SH-SY5Y (cell line): Measurements from ENCODE around the gene AHI1.

Experiments
- GATA2 ChIP-seq: IDR thresholded peaks from 2 replicates; pipeline ENCODE4 v1.6.1; 2011; ENCODE audit warnings: mild to moderate bottlenecking, low read depth, low read length
- GATA3 ChIP-seq: IDR thresholded peaks from 2 replicates; pipeline ENCODE4 v1.6.1; 2011; ENCODE audit warnings: low read depth, mild to moderate bottlenecking, low read length, moderate library complexity

- TF ChIP-seq GATA2 (no peak), GATA3 (no peak)
Observed at GRCh38 chr6:135269481-135269891, 228.1 kb downstream of the AHI1 start.
